ENCODE data around the gene ZGRF1.
A peak's percentile ranks its signal among the peaks of the same experiment; 100 is the strongest.

The ZGRF1 gene

GRCh38 chr4:112514647-112515197, 122.0 kb downstream of the ZGRF1 start:
- Histone ChIP-seq H3K27ac (replicated peaks) (no peak overlapping the region), H3K27me3 (ENCODE audit: insufficient read depth, poor library complexity, severe bottlenecking) (peaks cover 83% of the 10 kb centered on the region), H3K4me3 (replicated peaks; ENCODE audit: insufficient read depth, low read length) (peak overlapping the region; percentile 53)
- no peak for DNase-seq (ENCODE audit: low read depth in 1 of 2, low spot score in 1 of 2)
- TF ChIP-seq CTCF (IDR thresholded peaks at IDR 0.05; ENCODE audit: insufficient read depth, low read length) (no peak), SPI1 (IDR thresholded peaks at IDR 0.05; ENCODE audit: borderline replicate concordance, low read depth) (no peak), GABPA (IDR thresholded peaks at IDR 0.05; ENCODE audit: low read depth) (no peak)

GRCh38 chr4:112513971-112514646, 122.6 kb downstream of the ZGRF1 start:
- Histone ChIP-seq H3K27ac (replicated peaks) (no peak overlapping the region), H3K27me3 (ENCODE audit: insufficient read depth, poor library complexity, severe bottlenecking) (peaks cover 85% of the 10 kb centered on the region), H3K4me3 (replicated peaks; ENCODE audit: insufficient read depth, low read length) (peak overlapping the region; percentile 53)
- TF ChIP-seq CTCF (IDR thresholded peaks at IDR 0.05; ENCODE audit: insufficient read depth, low read length) (no peak), SPI1 (IDR thresholded peaks at IDR 0.05; ENCODE audit: borderline replicate concordance, low read depth) (no peak), POLR2AphosphoS5 (IDR thresholded peaks at IDR 0.05; ENCODE audit: low read depth) (no peak)
- no peak for DNase-seq (ENCODE audit: low read depth in 1 of 2, low spot score in 1 of 2)

GRCh38 chr4:112511803-112512118, 124.9 kb downstream of the ZGRF1 start:
- Histone ChIP-seq H3K27ac (replicated peaks) (no peak overlapping the region), H3K27me3 (ENCODE audit: insufficient read depth, poor library complexity, severe bottlenecking) (peaks cover 73% of the 10 kb centered on the region), H3K4me3 (replicated peaks; ENCODE audit: insufficient read depth, low read length) (no peak overlapping the region)
- no peak for TF ChIP-seq GABPA (IDR thresholded peaks at IDR 0.05; ENCODE audit: low read depth)
- TF ChIP-seq SPI1 (IDR thresholded peaks at IDR 0.05; ENCODE audit: borderline replicate concordance, low read depth), result no peak
- no peak for TF ChIP-seq REST (IDR thresholded peaks at IDR 0.05; ENCODE audit: insufficient replicate concordance, low read depth)
- TF ChIP-seq CTCF (IDR thresholded peaks at IDR 0.05; ENCODE audit: insufficient read depth, low read length), result no peak
- no peak for TF ChIP-seq POLR2AphosphoS5 (IDR thresholded peaks at IDR 0.05; ENCODE audit: low read depth)
- no peak for DNase-seq (ENCODE audit: low read depth in 1 of 2, low spot score in 1 of 2)

- TF ChIP-seq GABPA (IDR thresholded peaks at IDR 0.05; ENCODE audit: low read depth) (no peak), CTCF (IDR thresholded peaks at IDR 0.05; ENCODE audit: insufficient read depth, low read length) (no peak), SPI1 (IDR thresholded peaks at IDR 0.05; ENCODE audit: borderline replicate concordance, low read depth) (no peak), POLR2AphosphoS5 (IDR thresholded peaks at IDR 0.05; ENCODE audit: low read depth) (no peak), REST (IDR thresholded peaks at IDR 0.05; ENCODE audit: insufficient replicate concordance, low read depth) (no peak)
- Histone ChIP-seq H3K4me3 (replicated peaks; ENCODE audit: insufficient read depth, low read length) (no peak overlapping the region), H3K27ac (replicated peaks) (no peak overlapping the region), H3K27me3 (ENCODE audit: insufficient read depth, poor library complexity, severe bottlenecking) (peaks cover 72% of the 10 kb centered on the region)
- no peak for DNase-seq (ENCODE audit: low read depth in 1 of 2, low spot score in 1 of 2)
Measured at GRCh38 chr4:112511093-112511802, 125.5 kb downstream of the ZGRF1 start.

Measured in HL-60 (cell line).